ENCODE results near the gene GPX7.
"Not testable (repeated sequence)": the region's sequence is repeated elsewhere in the genome, so short reads cannot be mapped to it uniquely, and the experiment has no call there.

GPX7 gene

GRCh38 chr1:52601991-52602855 lies at the start of gene GPX7:
Gene GPX7 (plus strand): TSS chr1:52602371. CDS start chr1:52602410, 39 bp downstream.
- no peak for DNase-seq (ENCODE audit: low read depth)

DNA sequence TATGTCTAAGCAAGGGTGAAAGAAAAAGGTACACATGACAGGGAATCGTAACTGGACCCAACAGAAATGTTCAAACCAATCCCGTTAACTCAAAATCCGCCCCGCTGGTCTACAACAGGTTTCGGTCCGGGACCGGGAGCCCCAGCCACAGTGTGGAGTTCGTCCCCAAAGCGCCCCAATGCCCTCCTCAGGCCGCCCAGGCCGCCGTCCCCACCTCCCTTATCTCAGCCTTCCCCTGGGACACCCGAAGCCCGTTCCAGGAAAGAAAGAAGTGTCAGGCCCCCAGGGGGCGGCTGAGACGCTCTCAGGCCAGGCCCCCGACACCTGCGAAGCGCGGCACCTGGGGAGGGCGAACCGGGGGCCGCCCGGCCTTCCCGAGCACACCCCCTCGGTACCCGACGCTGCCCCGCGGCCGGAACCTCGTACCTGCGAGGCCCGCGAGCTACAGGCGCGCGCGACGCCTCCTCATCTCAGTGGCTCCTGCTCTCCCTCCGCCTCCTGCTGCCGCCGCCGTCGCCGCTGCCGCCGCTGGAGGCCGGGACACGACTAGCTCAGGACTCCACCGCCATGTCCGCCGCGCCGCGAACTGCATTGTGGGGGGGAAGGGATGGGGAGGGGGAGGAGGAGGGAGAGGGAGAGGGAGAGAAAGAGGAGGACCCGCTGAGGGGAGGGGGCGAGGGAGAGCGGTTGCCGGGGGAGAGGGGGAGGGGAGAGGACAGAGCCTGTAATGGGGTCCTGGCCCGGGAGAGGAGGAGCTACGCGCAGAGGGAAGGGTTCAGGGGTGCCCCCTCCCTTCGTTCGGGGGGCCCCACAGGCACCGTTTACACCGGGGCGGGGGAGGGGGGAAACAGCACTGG lies 49.4 kb upstream of the GPX7 start, which contains the start of gene TUT4:
Gene TUT4 (minus strand): TSS at position 588 of the 857 bp plus-strand sequence. CDS start 26,812 bp downstream, outside the sequence.
- peak; percentile 55 for DNase-seq (ENCODE audit: low read depth)

- peak; percentile 76 for DNase-seq (ENCODE audit: low read depth)
Measured at GRCh38 chr1:52553362-52554266, 48.6 kb upstream of the GPX7 start.

- DNase-seq (ENCODE audit: low read depth): no peak
Measured at GRCh38 chr1:52554267-52554640, 47.9 kb upstream of the GPX7 start.

- no peak for DNase-seq (ENCODE audit: low read depth)
Measured at GRCh38 chr1:52554756-52555155, 47.4 kb upstream of the GPX7 start.

GRCh38 chr1:52556641-52557360 lies 45.4 kb upstream of the GPX7 start:
- DNase-seq (ENCODE audit: low read depth): no peak

DNA sequence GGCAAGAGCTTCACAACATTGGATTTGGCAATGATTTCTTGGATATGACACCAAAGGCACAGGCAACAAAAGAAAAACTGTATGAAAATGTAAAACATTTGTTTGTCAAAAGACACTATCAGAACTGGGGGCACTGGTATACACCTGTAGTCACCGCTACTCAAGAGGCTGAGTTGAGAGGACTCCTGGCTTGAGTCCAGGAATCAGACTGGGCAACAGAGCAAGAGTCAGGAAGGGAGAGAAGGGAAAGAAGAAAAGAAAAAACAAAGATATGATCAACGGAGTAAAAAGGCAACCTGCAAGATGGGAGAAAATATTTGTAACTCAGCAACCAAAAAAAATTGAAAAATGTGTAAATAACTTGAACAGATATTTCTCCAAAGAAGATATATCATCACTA lies 43.2 kb upstream of the GPX7 start:
- DNase-seq (ENCODE audit: low read depth): no peak

- DNase-seq (ENCODE audit: low read depth): no peak
Measured at GRCh38 chr1:52559875-52560274, 42.3 kb upstream of the GPX7 start.

- no peak for DNase-seq (ENCODE audit: low read depth)
Measured at GRCh38 chr1:52562766-52563165, 39.4 kb upstream of the GPX7 start.

- DNase-seq (ENCODE audit: low read depth): no peak
Measured at GRCh38 chr1:52567943-52568342, 34.2 kb upstream of the GPX7 start.

DNA sequence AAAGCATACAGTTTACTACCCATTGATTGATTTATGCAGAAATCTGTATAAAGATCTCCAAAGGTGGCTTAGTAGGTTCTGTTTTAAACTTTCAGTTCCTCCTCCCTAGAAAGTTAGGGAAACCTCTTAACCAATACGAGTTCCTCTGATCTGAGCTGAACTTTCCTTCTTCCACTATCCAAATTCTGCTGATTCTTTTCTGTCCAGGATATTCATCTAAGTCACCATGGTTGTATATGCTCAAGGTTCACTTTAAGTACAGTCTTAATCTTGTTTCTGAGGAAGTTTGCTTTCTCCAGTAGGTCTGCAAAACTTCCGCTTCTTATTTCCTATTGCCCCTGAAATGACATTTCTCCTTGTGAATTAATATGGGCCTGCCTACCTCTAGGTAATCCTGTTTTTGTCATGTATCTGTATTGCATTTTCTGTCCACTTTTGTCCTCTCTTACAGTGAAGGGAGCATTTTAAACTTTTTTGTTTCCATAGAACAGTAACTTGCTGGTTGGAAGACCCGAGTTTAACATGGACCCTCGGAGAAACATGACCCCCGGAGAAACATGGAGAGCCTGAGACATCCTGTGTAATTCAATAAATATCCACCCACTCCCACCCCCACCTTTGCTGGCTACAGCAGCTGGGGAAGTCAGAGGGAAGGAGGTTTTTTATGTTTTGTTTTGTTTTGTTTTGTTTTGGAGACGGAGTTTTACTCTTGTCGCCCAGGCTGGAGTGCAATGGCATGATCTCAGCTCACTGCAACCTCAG lies 32.5 kb upstream of the GPX7 start:
- DNase-seq (ENCODE audit: low read depth): no peak

- DNase-seq (ENCODE audit: low read depth): no peak
Measured at GRCh38 chr1:52571783-52572182, 30.4 kb upstream of the GPX7 start.

DNA sequence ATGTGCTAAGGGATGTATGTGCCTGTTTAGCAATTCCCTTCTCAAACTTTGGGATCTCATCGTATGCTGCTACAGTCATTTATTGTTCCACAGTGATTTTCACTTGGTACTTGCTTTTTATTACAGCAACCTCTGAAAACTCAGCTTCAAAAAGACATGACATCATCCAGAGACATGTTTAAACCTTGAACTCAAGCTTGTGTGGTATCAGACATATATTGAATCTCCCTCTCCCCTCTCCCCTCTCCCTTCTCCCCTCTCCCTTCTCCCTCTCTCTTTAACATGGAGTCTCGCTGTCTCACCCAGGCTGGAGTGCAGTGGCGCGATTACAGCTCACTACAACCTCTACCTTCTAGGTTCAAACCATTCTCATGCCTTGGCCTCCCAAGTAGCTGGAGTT lies 29.8 kb upstream of the GPX7 start:
- DNase-seq (ENCODE audit: low read depth): no peak

DNA sequence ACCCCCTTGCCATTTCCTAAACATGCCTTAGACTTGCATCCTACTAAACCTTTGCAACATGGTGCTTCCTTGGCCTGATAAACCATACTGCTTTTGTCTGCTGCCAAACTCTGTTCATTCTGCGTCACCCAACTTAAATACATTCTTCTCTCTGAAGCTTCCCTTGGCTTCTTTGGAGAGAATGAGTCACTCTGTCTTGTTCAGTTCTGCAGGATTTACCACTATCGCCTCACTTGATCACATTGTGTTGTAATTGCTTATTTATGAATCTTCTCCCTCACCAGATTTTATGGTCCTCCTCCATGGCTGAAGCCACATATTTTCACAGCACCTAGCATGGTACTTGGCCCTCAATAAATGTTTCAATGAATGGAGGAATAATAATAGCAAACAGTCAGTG lies 27.6 kb upstream of the GPX7 start:
- DNase-seq (ENCODE audit: low read depth): peak; percentile 90

DNA sequence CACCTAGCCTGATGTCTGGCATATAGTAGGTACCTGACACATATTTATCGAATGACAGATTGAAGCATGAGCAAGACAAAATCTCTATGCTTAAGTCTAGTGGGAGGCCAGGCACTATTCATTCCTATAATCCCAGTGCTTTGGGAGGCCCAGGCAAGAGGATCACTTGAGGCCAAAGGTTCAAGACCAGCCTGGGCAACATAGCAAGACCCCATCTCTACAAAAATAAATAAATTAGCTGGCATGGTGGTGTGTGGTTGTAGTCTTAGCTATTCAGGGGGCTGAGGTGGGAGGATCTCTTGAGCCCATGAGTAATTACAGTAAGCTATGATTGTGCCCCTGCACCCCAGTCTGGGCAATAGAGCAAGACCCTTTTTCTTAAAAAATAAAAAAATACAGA lies 26.1 kb upstream of the GPX7 start:
- no peak for DNase-seq (ENCODE audit: low read depth)

- DNase-seq (ENCODE audit: low read depth): not testable (repeated sequence)
Measured at GRCh38 chr1:52578066-52578465, 24.1 kb upstream of the GPX7 start.

DNA sequence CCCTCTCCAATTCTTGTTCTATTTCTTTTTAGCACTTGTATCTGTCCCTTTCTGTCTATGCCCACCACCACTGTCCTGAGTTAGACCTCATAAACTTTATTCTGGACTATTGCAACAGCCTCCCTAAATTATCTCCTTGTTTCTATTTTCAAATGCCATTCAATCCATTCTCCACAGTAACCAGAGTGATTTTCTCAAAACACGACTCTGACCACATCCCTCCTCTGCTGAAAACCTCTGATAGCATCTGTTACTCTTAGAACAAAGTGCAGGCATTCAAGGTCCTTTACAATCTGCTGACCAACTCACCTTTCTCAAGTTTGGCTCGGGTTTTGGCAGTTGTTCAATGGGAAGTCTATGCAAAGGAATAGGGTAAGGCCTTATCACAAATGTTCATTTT lies 22.8 kb upstream of the GPX7 start:
- DNase-seq (ENCODE audit: low read depth): no peak

DNA sequence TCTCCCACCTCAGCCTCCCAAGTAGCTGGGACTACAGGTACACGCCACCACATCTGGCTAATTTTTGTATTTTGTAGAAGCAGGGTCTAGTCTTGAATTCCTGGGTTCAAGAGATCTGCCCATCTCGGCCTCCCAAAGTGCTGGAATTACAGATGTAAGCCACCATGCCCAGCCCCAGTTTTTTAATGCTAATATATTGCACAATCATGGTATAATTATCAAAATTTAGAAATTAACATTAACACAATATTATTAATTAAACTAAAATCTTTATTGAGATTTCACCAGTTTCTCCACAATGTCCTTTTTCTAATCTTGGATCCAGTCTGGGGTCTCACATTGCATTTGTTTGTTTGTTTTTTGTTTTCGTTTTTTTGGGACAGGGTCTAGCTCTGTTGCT lies 21.9 kb upstream of the GPX7 start:
- no peak for DNase-seq (ENCODE audit: low read depth)

DNA sequence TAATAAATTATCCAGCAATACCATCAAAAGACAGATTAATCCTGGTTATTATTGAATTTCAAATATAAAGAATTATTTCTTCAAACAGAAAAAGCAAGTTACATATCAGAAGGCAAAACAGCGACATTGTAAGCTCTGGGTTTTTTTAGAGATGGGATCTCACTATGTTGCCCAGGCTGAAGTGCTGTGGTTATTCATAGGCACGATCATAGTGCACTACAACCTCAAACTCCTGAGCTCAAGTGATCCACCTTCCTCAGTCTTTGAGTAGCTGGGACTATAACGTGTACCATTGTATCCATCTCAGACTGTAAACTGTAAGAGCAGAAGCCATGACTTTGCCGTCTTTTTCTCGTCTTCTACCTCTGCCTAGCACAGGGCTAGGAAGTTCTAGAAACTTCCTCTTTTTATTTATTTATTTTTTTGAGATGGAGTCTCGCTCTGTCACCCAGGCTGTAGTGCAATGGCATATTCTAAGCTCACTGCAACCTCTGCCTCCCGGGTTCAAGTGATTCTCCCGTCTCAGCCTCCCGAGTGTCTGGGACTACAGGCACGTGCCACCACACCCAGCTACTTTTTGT lies 20.0 kb upstream of the GPX7 start:
- DNase-seq (ENCODE audit: low read depth): no peak

GRCh38 chr1:52585474-52585873 lies 16.7 kb upstream of the GPX7 start:
- DNase-seq (ENCODE audit: low read depth): no peak

Measured in fibroblast of the conjunctiva (primary cell).